Mesendoderm (in vitro differentiated cells): ENCODE results near the gene SRMS.
"Not testable (repeated sequence)": the region's sequence is repeated elsewhere in the genome, so short reads cannot be mapped to it uniquely, and the experiment has no call there.

Source experiments
- DNase-seq: peaks from one replicate; pipeline ENCODE4 v3.0.0; 2013
- H2AK5ac ChIP-seq: 2 replicates; pipeline ENCODE4 v1.6.1; 2013; ENCODE audit warnings: low read length, inconsistent platforms
- H2BK120ac ChIP-seq: 2 replicates; pipeline ENCODE4 v1.6.1; 2013; ENCODE audit warnings: low read depth, mild to moderate bottlenecking, low read length, moderate library complexity, mixed read lengths
- H2BK15ac ChIP-seq: replicated peaks from 2 replicates; pipeline ENCODE4 v1.6.1; 2013; ENCODE audit warnings: low read depth, mild to moderate bottlenecking, moderate library complexity
- H2BK5ac ChIP-seq: 2 replicates; pipeline ENCODE4 v1.6.1; 2013; ENCODE audit warnings: low read length, inconsistent platforms
- H3K18ac ChIP-seq: 2 replicates; pipeline ENCODE4 v1.6.1; 2013; ENCODE audit warnings: mild to moderate bottlenecking, low read length, mixed read lengths
- H3K23ac ChIP-seq: one replicate; pipeline ENCODE4 v1.6.1; 2013; ENCODE audit warnings: low read length
- H3K27ac ChIP-seq: 2 replicates; pipeline ENCODE4 v1.5.1; 2013; ENCODE audit warnings: low read depth, mild to moderate bottlenecking, inconsistent platforms, low read length, moderate library complexity
- H3K27me3 ChIP-seq: 2 replicates; pipeline ENCODE4 v1.6.1; 2013; ENCODE audit warnings: low read length, control low read depth, mild to moderate bottlenecking, inconsistent platforms; ENCODE audit not compliant: insufficient read depth, poor library complexity
- H3K36me3 ChIP-seq: 2 replicates; pipeline ENCODE4 v1.6.1; 2013; ENCODE audit warnings: low read length, inconsistent platforms; ENCODE audit not compliant: control insufficient read depth, insufficient read depth
- H3K4ac ChIP-seq: one replicate; pipeline ENCODE4 v1.6.1; 2013; ENCODE audit warnings: low read depth, mild to moderate bottlenecking, low read length, moderate library complexity
- H3K4me1 ChIP-seq: 2 replicates; pipeline ENCODE4 v1.6.1; 2013; ENCODE audit warnings: low read depth, low read length, inconsistent platforms; ENCODE audit not compliant: control insufficient read depth
- H3K4me2 ChIP-seq: 2 replicates; pipeline ENCODE4 v1.6.1; 2013; ENCODE audit warnings: low read length
- H3K4me3 ChIP-seq: 2 replicates; pipeline ENCODE4 v1.5.1; 2013; ENCODE audit warnings: mild to moderate bottlenecking, low read length
- H3K56ac ChIP-seq: one replicate; pipeline ENCODE4 v1.6.1; 2013; ENCODE audit warnings: low read length
- H3K79me1 ChIP-seq: 2 replicates; pipeline ENCODE4 v1.6.1; 2013; ENCODE audit warnings: low read length, inconsistent platforms
- H3K79me2 ChIP-seq: 2 replicates; pipeline ENCODE4 v1.6.1; 2013; ENCODE audit warnings: mild to moderate bottlenecking, low read length; ENCODE audit not compliant: control insufficient read depth, insufficient read depth
- H3K9ac ChIP-seq: 2 replicates; pipeline ENCODE4 v1.6.1; 2013; ENCODE audit warnings: low read length, inconsistent platforms
- H4K5ac ChIP-seq: one replicate; pipeline ENCODE4 v1.6.1; 2013; ENCODE audit warnings: low read length
- H4K8ac ChIP-seq: one replicate; pipeline ENCODE4 v1.6.1; 2013; ENCODE audit warnings: low read depth, mild to moderate bottlenecking, control low read depth, low read length, moderate library complexity
- WGBS: extraction: QIAGEN DNeasy Blood & Tissue Kit; methylation state at CpG from one replicate; pipeline ENCODE4 v1.1.7; 2013; ENCODE audit warnings: low lambda C conversion rate, missing lambda C conversion rate; ENCODE audit not compliant: insufficient coverage; ENCODE audit errors: extremely low coverage; 5-methylcytosine and 5-hydroxymethylcytosine counted together

The SRMS gene

GRCh38 chr20:63559485-63560332 lies 12.2 kb upstream of the SRMS start:
- not testable (repeated sequence) for H3K79me2 ChIP-seq, H2BK5ac ChIP-seq, H3K79me1 ChIP-seq, H3K23ac ChIP-seq, H3K4me1 ChIP-seq, H3K56ac ChIP-seq, H3K4me2 ChIP-seq, H3K27me3 ChIP-seq, H3K4me3 ChIP-seq, DNase-seq, H3K27ac ChIP-seq, H4K8ac ChIP-seq, H2BK120ac ChIP-seq, H3K9ac ChIP-seq, H3K18ac ChIP-seq, H3K36me3 ChIP-seq, H2AK5ac ChIP-seq, H3K4ac ChIP-seq, H4K5ac ChIP-seq, H2BK15ac ChIP-seq
- WGBS = no CpG with 5 or more reads among the region's 31 CpGs

- no peak overlapping the region for H2BK15ac ChIP-seq
- H2BK5ac ChIP-seq = no peak overlapping the region
These were observed 11.4 kb upstream of the SRMS start for GRCh38 chr20:63558804-63559484.

DNA sequence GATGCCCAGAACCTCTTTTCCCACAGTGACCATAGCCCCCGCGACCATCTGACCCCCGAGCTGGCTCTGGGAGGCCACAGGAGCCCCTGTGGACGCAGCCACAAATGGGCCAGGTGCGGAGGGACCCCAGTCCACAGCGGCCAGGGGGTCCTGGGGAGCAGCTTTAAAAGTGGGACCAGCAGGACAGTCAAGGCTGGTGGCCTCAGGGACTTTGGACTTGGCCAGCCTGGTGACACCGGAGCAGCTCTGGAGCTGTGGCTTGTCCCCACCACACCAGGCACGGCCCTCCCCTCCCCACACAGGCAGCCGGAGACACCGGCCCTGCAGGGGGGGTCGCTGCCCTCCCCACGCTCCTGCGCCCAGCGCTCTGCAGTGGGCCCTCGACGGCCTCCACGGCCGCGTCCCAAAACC lies 9.9 kb upstream of the SRMS start:
- DNase-seq = no peak
- WGBS = no CpG with 5 or more reads among the region's 19 CpGs
- no peak overlapping the region for H2BK120ac ChIP-seq

More at GRCh38 chr20:63558804-63559484, 11.4 kb upstream of the SRMS start:
- Histone ChIP-seq H3K9ac (no peak overlapping the region), H4K5ac (no peak overlapping the region), H3K23ac (no peak overlapping the region), H3K4ac (no peak overlapping the region), H2BK120ac (no peak overlapping the region), H3K4me2 (no peak overlapping the region), H3K79me2 (no peaks in the 10 kb centered on the region), H3K4me1 (no peaks in the 10 kb centered on the region), H3K79me1 (no peaks in the 10 kb centered on the region), H3K27me3 (no peaks in the 10 kb centered on the region), H3K4me3 (no peak overlapping the region), H2AK5ac (no peak overlapping the region), H3K36me3 (no peaks in the 10 kb centered on the region), H3K27ac (no peak overlapping the region), H4K8ac (no peak overlapping the region), H3K56ac (no peak overlapping the region), H3K18ac (no peak overlapping the region)
- WGBS = no CpG with 5 or more reads among the region's 14 CpGs
- no peak for DNase-seq

GRCh38 chr20:63556873-63557478 lies 9.4 kb upstream of the SRMS start:
- Histone ChIP-seq H3K56ac (no peak overlapping the region), H2BK5ac (no peak overlapping the region), H3K27ac (no peak overlapping the region), H3K79me1 (no peaks in the 10 kb centered on the region), H3K23ac (no peak overlapping the region), H3K4me2 (no peak overlapping the region), H3K4ac (no peak overlapping the region), H3K18ac (no peak overlapping the region), H4K8ac (no peak overlapping the region), H3K79me2 (no peaks in the 10 kb centered on the region), H3K4me3 (no peak overlapping the region), H2BK120ac (no peak overlapping the region), H3K36me3 (no peaks in the 10 kb centered on the region), H3K9ac (no peak overlapping the region), H3K27me3 (no peaks in the 10 kb centered on the region), H2BK15ac (no peak overlapping the region), H2AK5ac (no peak overlapping the region), H3K4me1 (peaks cover 2% of the 10 kb centered on the region), H4K5ac (no peak overlapping the region)
- DNase-seq = no peak
- WGBS = no CpG with 5 or more reads among the region's 23 CpGs

More for the DNA sequence above, 9.9 kb upstream of the SRMS start:
- Histone ChIP-seq H3K4me3 (no peak overlapping the region), H2BK15ac (no peak overlapping the region), H4K8ac (no peak overlapping the region), H3K4ac (no peak overlapping the region), H3K27ac (no peak overlapping the region), H4K5ac (no peak overlapping the region), H3K27me3 (no peaks in the 10 kb centered on the region), H3K79me2 (no peaks in the 10 kb centered on the region), H2BK5ac (no peak overlapping the region), H2AK5ac (no peak overlapping the region), H3K56ac (no peak overlapping the region), H3K23ac (no peak overlapping the region), H3K4me1 (peaks cover 2% of the 10 kb centered on the region), H3K9ac (no peak overlapping the region), H3K36me3 (no peaks in the 10 kb centered on the region), H3K4me2 (no peak overlapping the region), H3K18ac (no peak overlapping the region), H3K79me1 (no peaks in the 10 kb centered on the region)

- no peaks in the 10 kb centered on the region for H3K27me3 ChIP-seq
- H2BK15ac ChIP-seq = no peak overlapping the region
- DNase-seq = no peak
- H4K8ac ChIP-seq = no peak overlapping the region
- no CpG with 5 or more reads among the region's 45 CpGs for WGBS
- no peak overlapping the region for H2AK5ac ChIP-seq
- H3K79me2 ChIP-seq = no peaks in the 10 kb centered on the region
- H3K27ac ChIP-seq = no peak overlapping the region
- H3K9ac ChIP-seq = no peak overlapping the region
- peaks cover 2% of the 10 kb centered on the region for H3K4me1 ChIP-seq
- no peak overlapping the region for H3K23ac ChIP-seq
- no peak overlapping the region for H3K18ac ChIP-seq
- H4K5ac ChIP-seq = no peak overlapping the region
- no peak overlapping the region for H3K4me2 ChIP-seq
- no peak overlapping the region for H3K56ac ChIP-seq
- no peak overlapping the region for H2BK120ac ChIP-seq
- H3K4me3 ChIP-seq = no peak overlapping the region
- H2BK5ac ChIP-seq = no peak overlapping the region
- H3K79me1 ChIP-seq = no peaks in the 10 kb centered on the region
- H3K36me3 ChIP-seq = no peaks in the 10 kb centered on the region
- no peak overlapping the region for H3K4ac ChIP-seq
These were observed 8.3 kb upstream of the SRMS start for GRCh38 chr20:63555661-63556381.
